Left ventricle myocardium inferior (tissue), 1 donor: ENCODE data around the gene TBCK. TPM values are rescaled to one million over a fixed set of nuclear protein-coding genes. Genes with fewer than 3 reads are reported as not detected.

Experiments
- DNase-seq: peaks from one replicate; pipeline ENCODE4 v3.0.0-alpha.2; 2020
- H3K27ac ChIP-seq: fragments of 200-600 bp; replicated peaks from 2 replicates; pipeline ENCODE4 v1.8.0; 2021
- H3K27me3 ChIP-seq: fragments of 200-600 bp; 2 replicates; pipeline ENCODE4 v1.8.0; 2021; ENCODE audit warnings: low read depth
- H3K36me3 ChIP-seq: fragments of 200-600 bp; 2 replicates; pipeline ENCODE4 v1.8.0; 2021
- H3K4me1 ChIP-seq: fragments of 200-600 bp; 2 replicates; pipeline ENCODE4 v1.8.0; 2021
- H3K4me3 ChIP-seq: fragments of 200-600 bp; 2 replicates; pipeline ENCODE4 v1.8.0; 2021; ENCODE audit warnings: mild to moderate bottlenecking, moderate library complexity
- H3K9me3 ChIP-seq: fragments of 200-600 bp; replicated peaks from 2 replicates; pipeline ENCODE4 v1.8.0; 2021
- intact Hi-C: fragments of 100-400 bp; cut with micrococcal nuclease; formaldehyde crosslinking; loops from one replicate; pipeline ENCODE4 v1.11.0; 2022
- total RNA-seq: library from RNA; stranded (reverse); fragmentation: NEBNext Ultra II Directional; extraction: Animal tissue kit (Norgen Biotek cat#: 25700); gene quantifications from one replicate; pipeline ENCODE4 v1.2.1, GENCODE V29; 2021
- TF ChIP-seq, protein P1 (sequence below): fragments of 200-600 bp; IDR thresholded peaks from 2 replicates; pipeline ENCODE4 v1.8.0; 2021; ENCODE audit warnings: antibody characterized with exemption, mild to moderate bottlenecking, borderline replicate concordance
- donor health status: DM: no; HTN: yes; CAD: no; lungs with severe emphysema.

Gene TBCK
- total RNA-seq, 1 donor from 2014 or later: 20.3 TPM

GRCh38 chr4:106186201-106186600 lies 129.8 kb downstream of the TBCK start:
- H3K27ac ChIP-seq: no peak overlapping the region
- intact Hi-C loops: no loop called here
- no peaks in the 10 kb centered on the region for H3K27me3 ChIP-seq
- TF ChIP-seq, protein P1, sequence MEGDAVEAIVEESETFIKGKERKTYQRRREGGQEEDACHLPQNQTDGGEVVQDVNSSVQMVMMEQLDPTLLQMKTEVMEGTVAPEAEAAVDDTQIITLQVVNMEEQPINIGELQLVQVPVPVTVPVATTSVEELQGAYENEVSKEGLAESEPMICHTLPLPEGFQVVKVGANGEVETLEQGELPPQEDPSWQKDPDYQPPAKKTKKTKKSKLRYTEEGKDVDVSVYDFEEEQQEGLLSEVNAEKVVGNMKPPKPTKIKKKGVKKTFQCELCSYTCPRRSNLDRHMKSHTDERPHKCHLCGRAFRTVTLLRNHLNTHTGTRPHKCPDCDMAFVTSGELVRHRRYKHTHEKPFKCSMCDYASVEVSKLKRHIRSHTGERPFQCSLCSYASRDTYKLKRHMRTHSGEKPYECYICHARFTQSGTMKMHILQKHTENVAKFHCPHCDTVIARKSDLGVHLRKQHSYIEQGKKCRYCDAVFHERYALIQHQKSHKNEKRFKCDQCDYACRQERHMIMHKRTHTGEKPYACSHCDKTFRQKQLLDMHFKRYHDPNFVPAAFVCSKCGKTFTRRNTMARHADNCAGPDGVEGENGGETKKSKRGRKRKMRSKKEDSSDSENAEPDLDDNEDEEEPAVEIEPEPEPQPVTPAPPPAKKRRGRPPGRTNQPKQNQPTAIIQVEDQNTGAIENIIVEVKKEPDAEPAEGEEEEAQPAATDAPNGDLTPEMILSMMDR: no peak
- no peak for DNase-seq
- peaks cover 59% of the 10 kb centered on the region for H3K36me3 ChIP-seq
- H3K9me3 ChIP-seq: no peaks in the 10 kb centered on the region
- H3K4me1 ChIP-seq: no peaks in the 10 kb centered on the region
- no peak overlapping the region for H3K4me3 ChIP-seq

DNA sequence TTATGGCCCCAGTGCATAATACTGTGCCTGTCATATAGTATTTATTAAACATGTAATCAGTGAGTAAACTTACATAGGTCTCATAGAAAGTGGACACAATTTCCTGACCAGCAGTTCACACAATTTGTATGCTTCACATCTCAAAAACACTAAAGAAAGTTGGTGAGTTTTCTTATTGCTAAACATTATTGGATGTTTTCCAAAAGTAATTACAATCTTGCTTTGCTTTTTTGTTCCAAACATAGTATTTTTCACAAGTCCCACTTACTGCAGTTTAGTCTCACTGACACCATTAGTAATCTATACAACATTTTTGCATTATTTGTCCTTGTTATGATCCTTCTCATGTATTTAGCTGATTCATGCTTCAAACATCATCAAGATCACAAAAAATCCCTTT lies 132.5 kb downstream of the TBCK start:
- TF ChIP-seq, protein P1: no peak
- no peak overlapping the region for H3K4me3 ChIP-seq

GRCh38 chr4:106172861-106173260 lies 143.1 kb downstream of the TBCK start:
- intact Hi-C loops: no loop called here
- Histone ChIP-seq H3K4me1 (no peaks in the 10 kb centered on the region), H3K4me3 (no peak overlapping the region), H3K36me3 (peaks cover 16% of the 10 kb centered on the region), H3K27me3 (no peaks in the 10 kb centered on the region), H3K27ac (no peak overlapping the region), H3K9me3 (no peaks in the 10 kb centered on the region)
- TF ChIP-seq, protein P1: no peak
- no peak for DNase-seq

More for the DNA sequence above, 132.5 kb downstream of the TBCK start:
- Histone ChIP-seq H3K36me3 (peaks cover 51% of the 10 kb centered on the region), H3K27ac (no peak overlapping the region), H3K4me1 (no peaks in the 10 kb centered on the region), H3K9me3 (no peaks in the 10 kb centered on the region), H3K27me3 (no peaks in the 10 kb centered on the region)
- intact Hi-C loops: no loop called here
- no peak for DNase-seq

DNA sequence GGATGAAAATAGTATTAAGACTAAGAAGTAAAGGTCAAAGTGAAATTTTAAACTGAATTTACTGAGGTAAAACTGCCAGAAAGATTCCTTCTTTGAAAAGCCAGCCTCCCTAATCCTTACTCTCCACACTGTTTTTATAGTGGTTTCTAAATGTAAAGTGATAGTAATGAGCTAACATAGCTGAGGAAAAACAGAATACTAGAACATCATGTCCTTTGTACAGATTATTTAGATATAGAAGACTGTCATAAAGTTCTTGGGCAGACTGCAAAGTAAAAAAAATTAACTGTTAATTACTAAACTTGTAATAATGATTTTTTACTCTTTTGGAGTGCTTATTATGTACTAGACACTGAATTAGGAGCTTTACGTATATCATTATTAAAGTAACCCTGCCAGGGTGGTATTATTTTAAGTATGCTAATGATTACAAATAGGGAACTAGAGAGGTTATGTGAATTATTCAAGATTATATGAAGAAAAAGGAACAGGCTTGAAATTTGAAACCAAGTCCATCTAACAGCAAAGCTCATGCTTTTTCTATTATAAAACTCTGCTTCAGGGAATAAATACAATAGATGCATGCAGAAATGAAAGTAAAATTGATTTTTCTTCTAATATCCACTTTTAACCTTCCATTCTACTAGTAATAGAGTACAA lies 150.5 kb downstream of the TBCK start:
- H3K27me3 ChIP-seq: no peaks in the 10 kb centered on the region
- intact Hi-C loops: no loop called here
- no peaks in the 10 kb centered on the region for H3K9me3 ChIP-seq
- H3K36me3 ChIP-seq: peaks cover 30% of the 10 kb centered on the region
- H3K4me1 ChIP-seq: peaks cover 9% of the 10 kb centered on the region
- H3K27ac ChIP-seq: no peak overlapping the region
- no peak for DNase-seq
- TF ChIP-seq, protein P1: no peak
- no peak overlapping the region for H3K4me3 ChIP-seq

GRCh38 chr4:106162278-106162677 lies 153.7 kb downstream of the TBCK start:
- TF ChIP-seq, protein P1: no peak
- Histone ChIP-seq H3K4me1 (peaks cover 9% of the 10 kb centered on the region), H3K27me3 (no peaks in the 10 kb centered on the region), H3K27ac (no peak overlapping the region), H3K36me3 (peaks cover 21% of the 10 kb centered on the region), H3K4me3 (no peak overlapping the region), H3K9me3 (no peaks in the 10 kb centered on the region)
- no peak for DNase-seq
- intact Hi-C loops: no loop called here
